Measurements from ENCODE around the gene MAP2K7. TPM values are rescaled to one million over a fixed set of nuclear protein-coding genes. Genes with fewer than 3 reads are reported as not detected.
"Not testable (repeated sequence)": the region's sequence is repeated elsewhere in the genome, so short reads cannot be mapped to it uniquely, and the experiment has no call there.

The MAP2K7 gene
- total RNA-seq, 4 donors from 2014 or later, result 11.1 to 31.2 (median 20.9) TPM

DNA sequence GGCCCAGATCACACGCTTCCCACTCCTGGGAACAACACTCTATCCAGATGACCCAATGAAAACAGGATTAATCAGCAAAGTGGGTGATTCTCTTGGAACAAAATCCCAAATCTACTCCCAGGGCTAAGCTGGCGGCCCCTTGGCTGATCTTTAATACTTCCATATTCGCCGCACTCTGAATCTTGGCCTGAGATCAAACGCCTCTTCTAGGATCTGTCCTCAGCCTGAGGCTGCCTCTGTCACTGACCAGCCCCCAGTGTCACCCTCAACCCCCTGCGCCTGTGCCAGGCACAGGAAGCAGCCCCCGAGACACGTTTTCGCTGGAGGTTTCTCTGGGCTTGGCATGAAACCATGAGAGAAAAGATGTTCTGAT, 24.6 kb downstream of the MAP2K7 start:
- Histone ChIP-seq H3K4me3 (no peak overlapping the region), H3K27ac (peak overlapping the region; percentile 56 to 87 (median 80)), H3K36me3 (peaks cover 4 to 52% (median 23%) of the 10 kb centered on the region in 3 donors), H3K4me1 (peaks cover 0 to 60% (median 23%) of the 10 kb centered on the region in 4 donors), H3K27me3 (no peaks in the 10 kb centered on the region), H3K9me3 (no peaks in the 10 kb centered on the region)
- no peak for TF ChIP-seq POLR2A (IDR thresholded peaks at IDR 0.05)
- TF ChIP-seq EP300 (IDR thresholded peaks at IDR 0.05), result no peak
- TF ChIP-seq, protein P1, sequence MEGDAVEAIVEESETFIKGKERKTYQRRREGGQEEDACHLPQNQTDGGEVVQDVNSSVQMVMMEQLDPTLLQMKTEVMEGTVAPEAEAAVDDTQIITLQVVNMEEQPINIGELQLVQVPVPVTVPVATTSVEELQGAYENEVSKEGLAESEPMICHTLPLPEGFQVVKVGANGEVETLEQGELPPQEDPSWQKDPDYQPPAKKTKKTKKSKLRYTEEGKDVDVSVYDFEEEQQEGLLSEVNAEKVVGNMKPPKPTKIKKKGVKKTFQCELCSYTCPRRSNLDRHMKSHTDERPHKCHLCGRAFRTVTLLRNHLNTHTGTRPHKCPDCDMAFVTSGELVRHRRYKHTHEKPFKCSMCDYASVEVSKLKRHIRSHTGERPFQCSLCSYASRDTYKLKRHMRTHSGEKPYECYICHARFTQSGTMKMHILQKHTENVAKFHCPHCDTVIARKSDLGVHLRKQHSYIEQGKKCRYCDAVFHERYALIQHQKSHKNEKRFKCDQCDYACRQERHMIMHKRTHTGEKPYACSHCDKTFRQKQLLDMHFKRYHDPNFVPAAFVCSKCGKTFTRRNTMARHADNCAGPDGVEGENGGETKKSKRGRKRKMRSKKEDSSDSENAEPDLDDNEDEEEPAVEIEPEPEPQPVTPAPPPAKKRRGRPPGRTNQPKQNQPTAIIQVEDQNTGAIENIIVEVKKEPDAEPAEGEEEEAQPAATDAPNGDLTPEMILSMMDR (IDR thresholded peaks at IDR 0.05), result no peak
- WGBS, 2 donors, result 64 to 73% methylated on average over 9 of the region's 9 CpGs
- no peak for DNase-seq (ENCODE audit: low spot score in 2 of 2)

DNA sequence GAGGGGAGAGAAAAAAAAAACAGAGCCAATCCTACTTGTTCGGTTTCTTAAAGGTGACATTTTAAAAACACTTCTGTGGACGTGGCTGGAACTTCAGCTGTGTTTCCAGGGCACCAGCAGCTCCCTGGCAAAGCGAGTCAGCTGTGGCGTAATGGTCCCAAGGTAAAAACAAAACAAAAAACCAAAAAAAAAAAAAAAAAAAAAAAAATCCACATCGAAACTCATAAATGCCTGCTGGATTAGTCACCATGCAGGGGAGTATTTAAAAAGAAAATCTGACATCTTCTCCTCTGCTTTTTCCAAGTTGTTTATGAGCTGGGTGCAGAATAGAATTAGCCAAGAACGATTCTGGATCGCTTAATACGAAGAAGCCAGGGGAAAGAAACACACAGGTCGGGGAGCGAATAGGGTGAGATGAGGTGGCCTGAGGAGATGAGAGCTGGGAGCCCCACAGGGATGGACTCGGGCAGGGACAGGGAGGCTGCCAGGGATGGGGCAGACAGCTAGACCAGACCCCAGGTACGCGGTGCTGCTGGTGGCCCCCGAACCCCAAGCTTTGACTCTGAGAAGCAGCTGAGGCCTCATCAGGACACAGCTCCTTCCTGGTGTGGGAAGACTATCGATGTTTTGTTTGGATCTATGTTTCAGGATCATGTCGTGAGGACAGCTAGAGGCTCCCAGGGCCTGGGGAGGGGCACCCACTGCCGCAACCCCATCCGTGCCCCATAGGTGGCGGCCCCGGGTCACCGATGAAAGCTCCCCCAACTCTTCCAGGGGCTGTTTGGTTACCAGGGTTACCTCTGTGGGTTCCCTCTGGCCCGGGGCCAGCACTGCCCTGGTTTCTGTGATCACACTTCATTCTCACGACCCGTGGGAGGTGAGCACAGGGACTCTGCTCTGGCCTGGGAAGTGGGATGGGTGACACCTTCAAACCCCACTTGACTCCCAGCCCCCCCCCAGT, 25.3 kb downstream of the MAP2K7 start:
- DNase-seq (ENCODE audit: low spot score in 2 of 2), result peak; percentile 48 to 53
- H3K9me3 ChIP-seq, result no peaks in the 10 kb centered on the region
- TF ChIP-seq EP300 (IDR thresholded peaks at IDR 0.05), result no peak
- TF ChIP-seq, protein P1 (IDR thresholded peaks at IDR 0.05), result peak in 1 of 5 experiments; percentile 9
- TF ChIP-seq POLR2A (IDR thresholded peaks at IDR 0.05), result no peak
- H3K4me1 ChIP-seq, result peaks cover 0 to 54% (median 23%) of the 10 kb centered on the region in 4 donors
- no peaks in the 10 kb centered on the region for H3K27me3 ChIP-seq
- WGBS, 2 donors, result 49 to 53% methylated on average over 24 of the region's 24 CpGs
- peaks cover 4 to 57% (median 30%) of the 10 kb centered on the region in 3 donors for H3K36me3 ChIP-seq
- peak overlapping the region; percentile 54 to 94 (median 80) for H3K27ac ChIP-seq
- H3K4me3 ChIP-seq, result peak overlapping the region in 1 of 4 donors; percentile 23

DNA sequence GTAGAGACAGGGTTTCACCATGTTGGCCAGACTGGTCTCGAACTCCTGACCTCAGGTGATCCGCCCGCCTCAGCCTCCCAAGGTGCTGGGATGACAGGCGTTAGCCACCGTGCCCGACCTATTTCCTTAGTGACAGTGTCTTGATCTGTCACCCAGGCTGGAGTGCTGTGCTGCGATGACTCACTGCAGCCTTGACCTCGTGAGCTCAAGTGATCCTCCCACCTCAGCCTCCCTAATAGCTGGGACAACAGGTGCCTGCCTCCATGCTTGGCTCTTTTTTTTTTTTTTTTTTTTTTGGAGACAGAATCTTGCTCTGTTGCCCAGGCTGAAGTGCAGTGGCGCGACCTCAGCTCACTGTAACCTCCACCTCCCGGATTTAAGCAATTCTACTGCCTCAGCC, 26.4 kb downstream of the MAP2K7 start:
- H3K27ac ChIP-seq, result peak overlapping the region in 3 of 4 donors; percentile 54 to 94 (median 84)
- H3K9me3 ChIP-seq; DNase-seq (ENCODE audit: low spot score in 2 of 2); H3K4me3 ChIP-seq; H3K27me3 ChIP-seq: not testable (repeated sequence)
- peaks cover 4 to 67% (median 37%) of the 10 kb centered on the region in 3 donors for H3K36me3 ChIP-seq
- WGBS, 2 donors, result 87% methylated on average over 11 of the region's 11 CpGs
- peaks cover 0 to 45% (median 19%) of the 10 kb centered on the region in 4 donors for H3K4me1 ChIP-seq

- WGBS, 2 donors, result 79 to 81% methylated on average over 7 of the region's 7 CpGs
- H3K4me1 ChIP-seq, result peaks cover 0 to 38% (median 14%) of the 10 kb centered on the region in 4 donors
- H3K4me3 ChIP-seq, result no peak overlapping the region
- peak overlapping the region in 2 of 4 donors; percentile 47 to 62 for H3K27ac ChIP-seq
- TF ChIP-seq EP300 (IDR thresholded peaks at IDR 0.05) (no peak), POLR2A (IDR thresholded peaks at IDR 0.05) (no peak)
- TF ChIP-seq, protein P1 (IDR thresholded peaks at IDR 0.05), result no peak
- DNase-seq (ENCODE audit: low spot score in 2 of 2), result no peak
- H3K9me3 ChIP-seq, result no peaks in the 10 kb centered on the region
- no peaks in the 10 kb centered on the region for H3K27me3 ChIP-seq
- peaks cover 4 to 74% (median 39%) of the 10 kb centered on the region in 3 donors for H3K36me3 ChIP-seq
These were observed 27.1 kb downstream of the MAP2K7 start for GRCh38 chr19:7930765-7931164.

DNA sequence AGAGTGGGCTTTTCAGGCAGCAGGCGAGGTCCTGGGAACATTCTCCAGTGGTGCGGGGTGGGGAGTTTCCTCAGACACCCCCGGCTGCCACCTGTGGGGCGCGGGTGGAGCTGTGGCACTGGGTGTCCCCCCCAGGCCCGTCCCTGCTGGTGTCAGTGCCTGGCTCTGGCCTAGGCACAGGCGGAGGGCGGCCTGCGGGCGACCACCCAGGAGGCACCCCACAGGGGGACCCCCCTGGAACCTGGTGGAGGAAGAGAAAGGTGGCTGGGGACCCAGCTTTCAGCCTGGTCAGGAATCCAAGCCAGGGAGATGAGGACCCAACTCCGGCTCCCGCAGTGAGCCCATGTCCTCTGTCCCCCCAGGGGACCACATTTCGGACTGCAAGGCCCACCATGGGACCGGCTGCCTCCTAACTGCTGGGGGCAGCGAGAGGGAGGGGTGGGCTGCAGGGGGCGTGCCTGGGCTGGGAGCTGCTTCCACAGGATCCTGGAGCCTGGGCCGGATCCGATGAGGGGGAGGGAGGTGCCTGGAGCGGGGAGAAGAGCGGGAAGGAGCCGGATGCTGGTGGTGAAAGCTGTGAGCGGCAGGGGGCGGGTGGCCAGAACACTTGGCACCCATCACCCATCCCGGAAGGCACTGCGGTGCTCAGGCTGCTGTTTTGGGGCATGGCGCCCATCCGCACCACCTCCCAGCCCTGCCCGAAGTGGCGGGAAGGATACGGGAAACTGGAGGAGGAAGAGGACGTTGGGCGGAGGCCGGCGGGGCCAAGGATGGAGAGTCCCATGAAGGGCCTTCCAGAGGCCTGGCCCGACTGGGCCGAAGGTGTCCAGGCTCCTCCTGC, 27.8 kb downstream of the MAP2K7 start:
- Histone ChIP-seq H3K27ac (peak overlapping the region in 2 of 4 donors; percentile 47 to 62), H3K4me3 (no peak overlapping the region), H3K4me1 (peaks cover 0 to 34% (median 10%) of the 10 kb centered on the region in 4 donors), H3K9me3 (no peaks in the 10 kb centered on the region), H3K36me3 (peaks cover 4 to 81% (median 43%) of the 10 kb centered on the region in 3 donors), H3K27me3 (no peaks in the 10 kb centered on the region)
- no peak for TF ChIP-seq EP300 (IDR thresholded peaks at IDR 0.05)
- TF ChIP-seq, protein P1 (IDR thresholded peaks at IDR 0.05), result no peak
- no peak for TF ChIP-seq POLR2A (IDR thresholded peaks at IDR 0.05)
- 85 to 89% methylated on average over 35 to 36 of the region's 36 CpGs for WGBS, 2 donors
- no peak for DNase-seq (ENCODE audit: low spot score in 2 of 2)
